Endometrial microvascular endothelial cells (primary cell): ENCODE results near the gene SANBR. TPM values are rescaled to one million over a fixed set of nuclear protein-coding genes. Genes with fewer than 3 reads are reported as not detected.

Experiments used
- in situ Hi-C: cut with HindIII; loops from 2 replicates; pipeline ENCODE4 v1.10.0; 2017; ENCODE audit warnings: low sequenced_read_pairs, low pct_unique_long_range_greater_than_20kb; ENCODE audit errors: inconsistent ontology term
- total RNA-seq: library from RNA; depleted of rRNA; stranded (reverse); fragments of >200 nt; gene quantifications from one replicate; pipeline ENCODE4 v1.2.3, GENCODE V29; 2015; ENCODE audit errors: inconsistent ontology term

The SANBR gene
- total RNA-seq, 1 donor from 2014 or later = 8.8 TPM

- in situ Hi-C loops = no loop called here
Observed at GRCh38 chr2:61074100-61074499, 8.4 kb downstream of the SANBR start.

GRCh38 chr2:61085883-61086282 lies 20.2 kb downstream of the SANBR start:
- in situ Hi-C loops = no loop called here

GRCh38 chr2:61089797-61090196 lies 24.1 kb downstream of the SANBR start:
- in situ Hi-C loops = no loop called here

- in situ Hi-C loops = no loop called here
Observed at GRCh38 chr2:61090386-61090921, 24.8 kb downstream of the SANBR start.

GRCh38 chr2:61091485-61091884 lies 25.8 kb downstream of the SANBR start:
- in situ Hi-C loops = no loop called here

- in situ Hi-C loops = no loop called here
Observed at GRCh38 chr2:61096438-61096837, 30.8 kb downstream of the SANBR start.

- in situ Hi-C loops = no loop called here
Observed at GRCh38 chr2:61100801-61101200, 35.1 kb downstream of the SANBR start.

- in situ Hi-C loops = no loop called here
Observed at GRCh38 chr2:61109291-61109690, 43.6 kb downstream of the SANBR start.

GRCh38 chr2:61111708-61112107 lies 46.0 kb downstream of the SANBR start:
- in situ Hi-C loops = no loop called here

GRCh38 chr2:61114147-61114546 lies 48.5 kb downstream of the SANBR start:
- in situ Hi-C loops = no loop called here

Other genes starting within 250 kb of the SANBR start
- 9.8 TPM for gene REL, start 184.3 kb upstream of the SANBR start, total RNA-seq
- 36.8 TPM for gene PEX13, start 48.2 kb upstream of the SANBR start, total RNA-seq
- gene PUS10, start 47.6 kb upstream of the SANBR start, total RNA-seq = 9.4 TPM
- 15.1 TPM for gene C2orf74, start 96.3 kb downstream of the SANBR start, total RNA-seq